ENCODE data around the gene SREK1. TPM values are rescaled to one million over a fixed set of nuclear protein-coding genes. Genes with fewer than 3 reads are reported as not detected.

Gene SREK1
- total and polyA plus RNA-seq, 9 of the 15 experiments (the other 6 are each of a cell fraction or from before 2014, with no cell fraction given), result 40.8 to 128 (median 81.9) TPM

GRCh38 chr5:66151030-66151429 is 6.9 kb downstream of the SREK1 start (continued):
- no peak for TF ChIP-seq HNRNPLL (IDR thresholded peaks at IDR 0.05; ENCODE audit: low read depth, low read length, poor library complexity, severe bottlenecking)
- no peak for TF ChIP-seq SMARCC2 (IDR thresholded peaks at IDR 0.05; ENCODE audit: low read depth)
- no peak for TF ChIP-seq PCBP1 (IDR thresholded peaks at IDR 0.05; ENCODE audit: low read depth, low read length, poor library complexity, severe bottlenecking)

DNA sequence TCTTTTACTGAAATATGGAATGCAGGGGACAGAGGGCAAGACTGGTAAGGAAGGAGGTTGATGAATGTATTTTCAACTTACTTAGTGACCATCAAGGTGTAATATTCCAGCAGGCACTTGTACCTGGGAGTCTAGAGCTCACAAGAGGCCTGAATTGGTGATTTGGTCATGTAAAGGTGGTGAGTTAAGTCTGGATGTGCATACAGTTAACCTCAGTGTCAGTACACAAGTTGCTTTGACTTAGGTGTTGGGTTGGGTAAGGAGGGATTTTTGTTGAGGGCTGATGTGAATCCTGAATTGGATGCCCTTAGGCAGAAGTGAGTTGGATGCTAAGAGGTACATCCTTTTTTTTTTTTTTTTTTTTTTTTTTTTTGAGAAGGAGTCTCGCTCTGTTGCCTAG is 7.4 kb downstream of the SREK1 start:
- Histone ChIP-seq H3K27ac (ENCODE audit: extremely low read depth, low read depth, low read length) (no peak overlapping the region), H3K36me3 (ENCODE audit: control insufficient read depth, insufficient read depth, low read length) (peaks cover 76% of the 10 kb centered on the region), H4K20me1 (replicated peaks; ENCODE audit: control insufficient read depth, insufficient read depth, low read length) (no peaks in the 10 kb centered on the region), H3K9me3 (replicated peaks; ENCODE audit: control insufficient read depth, insufficient read depth, low read depth, low read length) (peaks cover 6% of the 10 kb centered on the region), H3K79me2 (ENCODE audit: control insufficient read depth, insufficient read depth, low read length) (peaks cover 99% of the 10 kb centered on the region), H2AFZ (ENCODE audit: low read depth, low read length) (no peak overlapping the region), H3K4me3 (no peak overlapping the region), H3K4me2 (ENCODE audit: insufficient read depth, low read length) (no peak overlapping the region), H3K27me3 (ENCODE audit: control insufficient read depth in 2 of 2, insufficient read depth in 2 of 2, low read length in 2 of 2) (no peaks in the 10 kb centered on the region), H3K4me1 (replicated peaks in 1 of 2; ENCODE audit: control insufficient read depth in 2 of 2, insufficient read depth in 2 of 2, low read length in 2 of 2) (no peaks in the 10 kb centered on the region; a peak in 1 of 5 replicates), H3K9ac (ENCODE audit: insufficient read depth in 1 of 2, low read depth in 2 of 2, low read length in 2 of 2) (no peak overlapping the region), H3K9me1 (ENCODE audit: control insufficient read depth, insufficient read depth, low read length) (no peaks in the 10 kb centered on the region)
- BruUV-seq (replicated peaks), result no TSS peak
- ChIA-PET CTCF (ENCODE audit: low intra/inter-chr PET ratio) (no interaction called here), POLR2A (interaction anchor here (0.9 to 1.9 kb wide), 3 partner anchors 9 to 12 kb away, joined by 3 to 6 read pairs (median 3); no protein-coding TSS in a partner anchor)
- in situ Hi-C loops (cut with MboI) (no loop called here), intact Hi-C loops (cut with micrococcal nuclease) (no loop called here)
- no CpG with 5 or more reads among the region's 1 CpG for WGBS (ENCODE audit: insufficient coverage, low coverage, missing lambda C conversion rate)
- no peak for DNase-seq (ENCODE audit: extremely low read depth in 1 of 4, low spot score in 3 of 4)
- no peak for ATAC-seq
- TF ChIP-seq ZNF589 (CRISPR knock-in tag; IDR thresholded peaks at IDR 0.05; ENCODE audit: low read depth), result no peak
- TF ChIP-seq POLR2AphosphoS5 (IDR thresholded peaks at IDR 0.05; ENCODE audit: control insufficient read depth, insufficient read depth, low read depth, low read length), result peak; percentile 20; the same call in 1 of the 2 replicates
- FAIRE-seq, result no peak
